GM21723 (cell line): ENCODE results near the gene DMBT1.
A peak's percentile ranks its signal among the peaks of the same experiment; 100 is the strongest.

Experiments used
- ATAC-seq: cut with Tn5 transposase; IDR thresholded peaks from one replicate; pipeline ENCODE4 v1.9.1; 2021; ENCODE audit warnings: mild to moderate bottlenecking, moderate library complexity; ENCODE audit not compliant: unreplicated experiment

DMBT1 gene

GRCh38 chr10:122560279-122560804 lies at the start of gene DMBT1:
Gene DMBT1 (plus strand): TSS chr10:122560754. CDS start chr10:122560771, 17 bp downstream.
- no peak for ATAC-seq

DNA sequence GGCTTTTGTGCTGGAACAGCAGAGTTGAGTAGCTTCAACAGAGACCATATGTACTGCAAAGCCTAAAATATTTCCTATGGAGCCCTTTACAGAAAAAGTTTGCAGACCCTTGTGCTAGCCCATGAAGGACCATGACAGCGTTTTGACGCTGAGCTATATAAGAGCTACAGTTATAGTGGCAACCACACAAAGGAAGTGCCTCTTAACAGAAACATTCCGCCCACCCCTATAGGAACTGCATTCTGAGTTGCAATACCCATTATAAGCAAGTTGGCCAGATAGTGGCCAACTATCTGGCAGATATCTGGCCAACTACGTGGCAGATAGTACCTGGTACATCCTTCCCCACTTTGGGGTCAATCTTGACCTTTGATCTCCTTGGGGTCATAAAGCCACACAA lies 47.5 kb upstream of the DMBT1 start:
- ATAC-seq: no peak

GRCh38 chr10:122514045-122514840 lies 46.3 kb upstream of the DMBT1 start:
- no peak for ATAC-seq

GRCh38 chr10:122515022-122515424 lies 45.5 kb upstream of the DMBT1 start:
- ATAC-seq: no peak

- peak; percentile 81 for ATAC-seq
These were observed 44.8 kb upstream of the DMBT1 start for GRCh38 chr10:122515588-122516231.

DNA sequence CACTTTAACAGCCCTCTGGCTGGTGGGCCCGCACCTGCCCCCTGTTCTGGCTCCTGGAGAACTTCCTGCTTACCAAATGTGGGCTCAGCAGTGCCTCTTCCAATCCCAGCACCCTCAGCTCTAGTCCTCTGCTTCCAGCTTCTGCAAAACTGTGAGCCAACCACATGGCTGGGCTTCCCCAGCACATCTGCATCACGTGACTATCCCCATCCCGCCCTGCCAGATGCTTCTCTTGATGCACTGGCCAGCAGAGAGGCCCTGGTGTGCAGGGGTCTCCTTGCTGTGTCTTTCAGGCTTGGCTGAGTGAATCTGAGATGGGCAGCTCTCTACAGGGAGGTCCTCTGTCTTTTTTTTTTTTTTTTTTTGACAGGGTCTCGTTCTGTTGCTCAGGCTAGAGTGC lies 43.8 kb upstream of the DMBT1 start:
- ATAC-seq: no peak

- no peak for ATAC-seq
These were observed 41.4 kb upstream of the DMBT1 start for GRCh38 chr10:122519144-122519543.

- no peak for ATAC-seq
These were observed 40.7 kb upstream of the DMBT1 start for GRCh38 chr10:122519873-122520272.

- ATAC-seq: no peak
These were observed 39.5 kb upstream of the DMBT1 start for GRCh38 chr10:122521011-122521410.

- no peak for ATAC-seq
These were observed 35.7 kb upstream of the DMBT1 start for GRCh38 chr10:122524811-122525210.

GRCh38 chr10:122525788-122526187 lies 34.8 kb upstream of the DMBT1 start:
- ATAC-seq: no peak

- no peak for ATAC-seq
These were observed 33.7 kb upstream of the DMBT1 start for GRCh38 chr10:122526892-122527291.

DNA sequence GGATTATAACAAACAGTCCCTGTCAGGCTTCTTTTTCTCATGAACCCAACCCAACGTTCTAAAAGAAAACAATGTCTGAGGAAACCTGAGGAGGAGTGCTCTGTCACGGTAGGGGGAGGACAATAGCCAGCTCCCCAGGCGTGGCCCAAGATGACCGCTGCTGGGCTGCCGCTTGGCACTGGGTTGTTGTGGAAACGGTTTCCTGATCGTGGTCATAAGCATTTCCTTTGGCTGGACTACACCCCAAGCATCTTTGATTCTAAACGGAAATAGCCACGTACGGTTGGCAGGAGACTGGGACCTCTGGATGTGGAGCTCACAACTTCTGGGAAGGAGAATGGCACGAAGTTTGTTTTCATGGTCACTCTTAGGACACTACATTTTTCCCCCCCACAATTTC lies 30.4 kb upstream of the DMBT1 start:
- no peak for ATAC-seq

DNA sequence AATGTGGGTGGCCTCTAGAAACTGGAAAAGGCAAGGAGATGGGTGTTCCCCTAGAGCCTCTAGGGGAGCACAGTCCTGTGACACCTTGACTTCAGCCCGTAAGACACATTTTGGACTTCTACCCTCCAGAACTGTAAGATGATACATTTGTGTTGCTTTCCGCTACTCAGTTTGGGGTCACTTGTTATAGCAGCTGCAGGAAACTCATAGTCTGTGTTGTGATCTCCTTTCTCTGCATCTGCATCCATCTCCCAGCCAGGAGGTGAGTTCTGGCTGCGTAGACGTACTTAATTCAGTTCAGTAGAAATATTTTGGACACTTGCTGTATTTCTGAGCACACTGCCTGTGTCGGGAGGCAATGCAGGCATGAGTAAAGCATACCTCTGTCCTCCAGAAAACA lies 29.3 kb upstream of the DMBT1 start:
- no peak for ATAC-seq

DNA sequence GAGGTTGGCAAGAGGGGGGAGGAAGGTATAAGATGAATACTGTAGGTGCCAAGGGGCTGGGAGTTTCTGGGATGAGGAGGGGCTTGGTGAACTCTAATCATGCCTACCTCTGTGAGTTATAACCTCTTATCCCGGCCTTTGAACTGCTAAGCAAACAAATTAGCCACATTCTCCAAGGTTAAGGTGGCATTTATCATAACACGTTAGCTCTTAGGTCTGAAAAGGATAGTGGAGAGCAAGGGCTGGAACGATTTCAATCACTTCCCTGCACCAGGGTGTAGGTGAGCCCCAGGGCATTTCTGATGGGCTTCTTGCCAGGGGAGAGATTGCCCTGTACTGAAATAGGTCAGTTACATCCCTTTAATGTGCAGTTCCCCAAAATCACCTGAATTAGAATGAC lies 28.6 kb upstream of the DMBT1 start:
- ATAC-seq: no peak

GRCh38 chr10:122532601-122533296 lies 27.8 kb upstream of the DMBT1 start:
- no peak for ATAC-seq

DNA sequence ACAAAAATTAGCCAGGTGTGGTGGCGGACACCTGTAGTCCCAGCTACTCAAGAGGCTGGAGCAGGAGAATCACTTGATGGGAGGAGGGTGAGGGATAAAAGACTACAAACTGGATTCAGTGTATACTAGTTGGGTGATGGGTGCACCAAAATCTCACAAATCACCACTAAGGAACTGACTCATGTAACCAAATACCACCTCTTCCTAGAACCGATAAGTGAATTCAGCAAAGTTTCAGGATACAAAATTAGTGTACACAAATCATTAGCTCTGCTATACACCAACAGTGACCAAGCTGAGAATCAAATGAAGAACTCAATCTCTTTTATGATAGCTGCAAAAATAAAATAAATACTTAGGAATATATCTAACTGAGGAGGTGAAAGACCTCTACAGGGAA lies 23.0 kb upstream of the DMBT1 start:
- no peak for ATAC-seq

- no peak for ATAC-seq
These were observed 19.0 kb upstream of the DMBT1 start for GRCh38 chr10:122541541-122542002.

- no peak for ATAC-seq
These were observed 16.7 kb upstream of the DMBT1 start for GRCh38 chr10:122543676-122544445.

DNA sequence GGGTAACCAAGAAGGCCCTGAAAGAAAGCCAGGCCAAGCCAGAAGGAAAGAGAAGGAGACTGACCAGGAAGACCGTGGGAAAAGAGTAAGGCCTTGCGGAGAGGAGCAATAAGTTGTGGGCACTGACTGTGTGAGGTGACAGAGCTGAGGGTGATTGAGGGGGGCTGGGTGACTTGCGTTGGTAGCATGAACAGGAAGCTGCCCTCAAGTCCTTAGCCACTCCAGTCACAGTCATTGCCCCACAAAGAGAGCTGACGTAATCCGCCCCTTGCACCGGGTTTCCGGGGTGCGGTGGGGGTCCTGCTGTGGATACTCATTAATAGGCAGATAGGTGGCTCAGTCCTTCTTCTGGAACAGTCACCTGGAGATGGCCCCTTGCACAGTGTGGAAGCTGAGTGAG lies 16.1 kb upstream of the DMBT1 start:
- ATAC-seq: no peak

GRCh38 chr10:122546242-122546641 lies 14.3 kb upstream of the DMBT1 start:
- no peak for ATAC-seq
